Neuronal stem cell (in vitro differentiated cells): ENCODE results near the gene TCF4.

Source experiments
- DNase-seq: peaks from one replicate; pipeline ENCODE4 v3.0.0-alpha.2; 2013; ENCODE audit warnings: low spot score
- H2AFZ ChIP-seq: one replicate; pipeline ENCODE4 v1.6.1; 2013; ENCODE audit warnings: mild to moderate bottlenecking, low read length, inconsistent platforms
- H2AK5ac ChIP-seq: 2 replicates; pipeline ENCODE4 v1.6.1; 2013; ENCODE audit warnings: low read depth, mild to moderate bottlenecking, inconsistent platforms, low read length, moderate library complexity, mixed read lengths
- H2BK120ac ChIP-seq: 2 replicates; pipeline ENCODE4 v1.6.1; 2013; ENCODE audit warnings: low read depth, mild to moderate bottlenecking, inconsistent platforms, low read length, moderate library complexity, mixed read lengths
- H2BK12ac ChIP-seq: one replicate; pipeline ENCODE4 v1.6.1; 2013; ENCODE audit warnings: low read length, inconsistent platforms
- H2BK15ac ChIP-seq: 2 replicates; pipeline ENCODE4 v1.6.1; 2013; ENCODE audit warnings: mild to moderate bottlenecking, low read length, inconsistent platforms, mixed read lengths
- H2BK5ac ChIP-seq: one replicate; pipeline ENCODE4 v1.6.1; 2013; ENCODE audit warnings: inconsistent platforms, mild to moderate bottlenecking, low read length, moderate library complexity
- H3K14ac ChIP-seq: one replicate; pipeline ENCODE4 v1.6.1; 2013; ENCODE audit warnings: low read length, inconsistent platforms
- H3K18ac ChIP-seq: 2 replicates; pipeline ENCODE4 v1.6.1; 2013; ENCODE audit warnings: low read length, inconsistent platforms
- H3K23ac ChIP-seq: 2 replicates; pipeline ENCODE4 v1.6.1; 2013; ENCODE audit warnings: low read depth, mild to moderate bottlenecking, mixed read lengths, low read length, inconsistent platforms; ENCODE audit not compliant: poor library complexity
- H3K27ac ChIP-seq: replicated peaks from 3 replicates; pipeline ENCODE4 v1.5.1; 2013; ENCODE audit warnings: low read length, inconsistent platforms
- H3K27me3 ChIP-seq, 3 experiments: 2 replicates each; pipeline ENCODE4 v1.6.1; 2013; ENCODE audit warnings: low read length in 3 of 3, mild to moderate bottlenecking in 2 of 3, inconsistent platforms in 1 of 3, low read depth in 1 of 3, mixed read lengths in 1 of 3, moderate library complexity in 1 of 3; ENCODE audit not compliant: control insufficient read depth in 3 of 3, insufficient read depth in 3 of 3
- H3K36me3 ChIP-seq, 2 donors: replicated peaks in 1 of 2; 2 replicates each; pipeline ENCODE4 v1.6.1; 2013; ENCODE audit warnings: low read length in 2 of 2; ENCODE audit not compliant: control insufficient read depth in 2 of 2, insufficient read depth in 2 of 2
- H3K4ac ChIP-seq: 2 replicates; pipeline ENCODE4 v1.6.1; 2013; ENCODE audit warnings: inconsistent platforms, mild to moderate bottlenecking, low read length, moderate library complexity
- H3K4me1 ChIP-seq, 2 donors: 1 replicate in 1 of 2; 2 replicates in 1 of 2; pipeline ENCODE4 v1.6.1; 2013; ENCODE audit warnings: low read length in 2 of 2, low read depth in 1 of 2; ENCODE audit not compliant: control insufficient read depth in 2 of 2, insufficient read depth in 1 of 2
- H3K4me2 ChIP-seq: one replicate; pipeline ENCODE4 v1.6.1; 2013; ENCODE audit warnings: mild to moderate bottlenecking, low read length, inconsistent platforms; ENCODE audit not compliant: insufficient read depth, poor library complexity, severe bottlenecking
- H3K4me3 ChIP-seq, 2 donors: 2 replicates each; pipeline ENCODE4 v1.5.1; 2013; ENCODE audit warnings: low read length in 2 of 2, mild to moderate bottlenecking in 2 of 2, inconsistent platforms in 1 of 2, moderate library complexity in 1 of 2
- H3K79me1 ChIP-seq: one replicate; pipeline ENCODE4 v1.6.1; 2013; ENCODE audit warnings: low read depth, mild to moderate bottlenecking, inconsistent platforms, low read length, moderate library complexity
- H3K9ac ChIP-seq: one replicate; pipeline ENCODE4 v1.6.1; 2013; ENCODE audit warnings: mild to moderate bottlenecking, low read depth, low read length, inconsistent platforms; ENCODE audit not compliant: poor library complexity
- H3K9me3 ChIP-seq, 2 donors: replicated peaks in 1 of 2; 2 replicates each; pipeline versions ENCODE3 to v1.6.1; 2013; ENCODE audit warnings: low read length in 2 of 2, mild to moderate bottlenecking in 2 of 2, inconsistent platforms in 1 of 2, low read depth in 1 of 2, mixed read lengths in 1 of 2, moderate library complexity in 1 of 2; ENCODE audit not compliant: control insufficient read depth in 2 of 2, insufficient read depth in 1 of 2
- H4K8ac ChIP-seq: one replicate; pipeline ENCODE4 v1.6.1; 2013; ENCODE audit warnings: low read depth, mild to moderate bottlenecking, inconsistent platforms, low read length, moderate library complexity
- H4K91ac ChIP-seq: one replicate; pipeline ENCODE4 v1.6.1; 2013; ENCODE audit warnings: low read length, low read depth, mild to moderate bottlenecking, inconsistent platforms; ENCODE audit not compliant: poor library complexity
- WGBS, 2 donors: extraction: QIAGEN DNeasy Blood & Tissue Kit; methylation state at CpG; one replicate each; pipeline ENCODE4 v1.1.7; 2013; ENCODE audit warnings: missing lambda C conversion rate in 2 of 2, mixed read lengths in 1 of 2; ENCODE audit not compliant: insufficient read length in 2 of 2, insufficient replicate concordance in 1 of 2; ENCODE audit errors: extremely low coverage in 2 of 2; 5-methylcytosine and 5-hydroxymethylcytosine counted together

The TCF4 gene

DNA sequence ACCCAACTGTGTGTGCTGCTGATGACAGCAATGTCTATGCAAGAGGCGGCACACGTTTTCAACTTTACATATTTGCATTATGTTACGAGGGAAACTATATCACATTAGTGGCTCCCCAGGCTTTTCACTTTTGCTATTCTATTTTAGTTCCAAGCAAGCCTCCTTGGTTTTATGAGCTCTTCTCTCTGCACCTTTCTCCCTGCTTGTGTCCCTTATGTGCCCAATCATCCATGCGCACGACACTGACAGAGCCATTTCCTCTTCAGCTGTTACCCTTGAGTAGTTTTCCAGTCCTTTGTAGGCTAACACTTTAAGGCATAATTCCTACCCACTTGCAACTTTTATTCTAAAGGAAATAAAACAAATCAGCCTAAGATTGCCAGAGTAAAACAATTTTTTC, 154.3 kb downstream of the TCF4 start:
- no peaks in the 10 kb centered on the region for H3K27me3 ChIP-seq
- no peak overlapping the region for H2BK15ac ChIP-seq
- peaks cover 0 to 10% of the 10 kb centered on the region in 2 donors for H3K9me3 ChIP-seq
- H3K4me1 ChIP-seq: peaks cover 7 to 9% of the 10 kb centered on the region in 2 donors
- no CpG with 5 or more reads among the region's 5 CpGs for WGBS, 2 donors
- H3K4ac ChIP-seq: no peak overlapping the region
- no peak overlapping the region for H3K18ac ChIP-seq
- H4K8ac ChIP-seq: no peak overlapping the region
- H3K27ac ChIP-seq: no peak overlapping the region
- no peak overlapping the region for H2AK5ac ChIP-seq
- H3K4me2 ChIP-seq: no peak overlapping the region
- H3K23ac ChIP-seq: no peak overlapping the region
- no peaks in the 10 kb centered on the region for H3K36me3 ChIP-seq
- H3K9ac ChIP-seq: no peak overlapping the region
- H3K4me3 ChIP-seq: no peak overlapping the region
- no peak overlapping the region for H2BK5ac ChIP-seq
- H2AFZ ChIP-seq: no peak overlapping the region
- no peak for DNase-seq
- H3K14ac ChIP-seq: no peak overlapping the region
- H4K91ac ChIP-seq: no peak overlapping the region
- H2BK120ac ChIP-seq: no peak overlapping the region
- H2BK12ac ChIP-seq: no peak overlapping the region
- H3K79me1 ChIP-seq: peaks cover 2% of the 10 kb centered on the region

DNA sequence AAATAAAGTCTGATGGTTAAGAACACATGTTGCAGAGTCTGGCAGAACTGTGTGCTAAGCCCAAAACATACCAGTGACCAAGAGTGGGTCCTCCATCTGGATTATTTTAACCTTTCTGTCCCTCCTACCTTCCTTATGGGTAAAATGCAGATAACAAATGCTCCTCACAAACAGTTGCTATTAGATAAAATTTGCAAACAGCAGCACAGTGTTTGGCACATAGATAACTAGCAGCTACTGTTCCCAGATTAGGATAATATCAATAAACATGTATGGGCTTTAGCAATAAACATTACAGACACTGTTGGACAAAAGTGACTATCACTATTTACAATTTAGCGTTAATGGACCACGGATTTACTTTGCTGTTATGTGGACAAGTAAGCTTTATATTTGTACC, 154.9 kb downstream of the TCF4 start:
- H3K23ac ChIP-seq: no peak overlapping the region
- no peak overlapping the region for H3K18ac ChIP-seq
- peaks cover 0 to 10% of the 10 kb centered on the region in 2 donors for H3K9me3 ChIP-seq
- H2BK15ac ChIP-seq: no peak overlapping the region
- H4K8ac ChIP-seq: no peak overlapping the region
- H2BK120ac ChIP-seq: no peak overlapping the region
- H3K4me3 ChIP-seq: no peak overlapping the region
- no peaks in the 10 kb centered on the region for H3K27me3 ChIP-seq
- no peak overlapping the region for H3K14ac ChIP-seq
- peaks cover 2% of the 10 kb centered on the region for H3K79me1 ChIP-seq
- H3K9ac ChIP-seq: no peak overlapping the region
- no peak overlapping the region for H4K91ac ChIP-seq
- no peak for DNase-seq
- no peak overlapping the region for H2AFZ ChIP-seq
- no peak overlapping the region for H2BK5ac ChIP-seq
- no peak overlapping the region for H3K4ac ChIP-seq
- H3K4me2 ChIP-seq: no peak overlapping the region
- no peak overlapping the region for H2BK12ac ChIP-seq
- H2AK5ac ChIP-seq: no peak overlapping the region
- peaks cover 4 to 7% of the 10 kb centered on the region in 2 donors for H3K4me1 ChIP-seq
- no peak overlapping the region for H3K27ac ChIP-seq
- no CpG with 5 or more reads among the region's 2 CpGs for WGBS, 2 donors
- no peaks in the 10 kb centered on the region for H3K36me3 ChIP-seq

DNA sequence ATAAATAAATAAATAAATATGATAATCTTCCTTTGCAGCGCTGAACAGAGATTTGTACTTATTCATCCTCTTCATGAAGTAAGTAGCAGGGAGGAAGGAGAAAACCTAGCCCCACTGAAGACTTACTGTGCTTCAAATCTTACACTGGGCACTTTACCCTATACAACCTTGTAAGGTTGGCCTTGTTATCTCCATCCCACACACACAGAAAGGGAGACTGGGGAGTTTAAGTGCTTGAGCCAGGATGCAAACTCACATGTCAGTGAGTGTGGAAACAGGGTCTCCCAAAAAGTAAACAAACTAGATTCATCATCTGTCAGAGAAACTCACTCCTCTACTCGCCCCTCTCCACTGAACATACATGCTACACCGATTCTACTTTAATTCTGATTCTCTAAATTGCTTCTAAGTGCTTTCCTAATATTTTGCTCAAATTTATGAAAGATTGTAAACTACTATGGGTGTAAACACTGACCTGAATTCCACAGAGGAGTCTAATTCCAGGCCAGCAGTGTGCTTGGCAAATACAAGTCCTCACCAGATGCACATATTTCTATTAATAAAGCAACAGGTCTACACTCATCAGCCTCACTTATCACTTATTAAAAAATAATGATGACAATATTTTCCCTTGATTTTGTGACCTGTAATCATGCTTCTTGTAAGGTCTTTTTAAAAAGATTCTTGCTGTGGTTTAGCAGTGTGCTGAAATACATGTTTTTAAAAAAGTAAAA, 155.5 kb downstream of the TCF4 start:
- Histone ChIP-seq H2BK5ac (no peak overlapping the region), H3K4me1 (peaks cover 4 to 7% of the 10 kb centered on the region in 2 donors), H3K9ac (no peak overlapping the region), H3K36me3 (no peaks in the 10 kb centered on the region), H2AFZ (no peak overlapping the region), H2AK5ac (no peak overlapping the region), H3K27ac (no peak overlapping the region), H2BK15ac (no peak overlapping the region), H3K14ac (no peak overlapping the region), H3K9me3 (peaks cover 0 to 10% of the 10 kb centered on the region in 2 donors), H3K18ac (no peak overlapping the region), H3K79me1 (peaks cover 2% of the 10 kb centered on the region), H3K23ac (no peak overlapping the region), H4K8ac (no peak overlapping the region), H2BK120ac (no peak overlapping the region), H3K4ac (no peak overlapping the region), H4K91ac (no peak overlapping the region), H3K27me3 (no peaks in the 10 kb centered on the region), H2BK12ac (no peak overlapping the region), H3K4me2 (no peak overlapping the region), H3K4me3 (no peak overlapping the region)
- DNase-seq: no peak
- no CpG with 5 or more reads among the region's 3 CpGs for WGBS, 2 donors

DNA sequence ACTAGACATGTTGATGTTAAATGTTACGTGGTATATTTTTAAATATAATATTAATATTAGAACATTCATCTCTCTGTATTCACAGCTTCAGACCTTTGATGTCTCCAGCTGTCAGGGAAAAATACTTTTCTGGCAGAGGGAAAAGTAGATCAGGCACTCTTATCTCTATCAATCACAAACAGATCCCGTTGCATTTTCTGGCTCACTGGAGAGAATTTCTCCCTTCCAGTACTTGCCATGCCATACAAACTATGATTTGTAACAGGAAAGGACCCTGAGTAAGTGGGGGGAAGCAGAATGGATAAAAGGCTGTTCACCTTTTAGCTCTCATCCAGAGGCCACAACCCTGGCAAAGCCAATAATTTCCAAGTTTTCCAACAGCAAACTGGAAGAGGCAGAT, 158.0 kb downstream of the TCF4 start:
- H2BK5ac ChIP-seq: no peak overlapping the region
- H3K14ac ChIP-seq: no peak overlapping the region
- no peak overlapping the region for H3K9ac ChIP-seq
- no peak overlapping the region for H2BK15ac ChIP-seq
- no peak overlapping the region for H2AFZ ChIP-seq
- H3K9me3 ChIP-seq: peaks cover 0 to 2% of the 10 kb centered on the region in 2 donors
- no peak overlapping the region for H3K4ac ChIP-seq
- no peak overlapping the region for H4K8ac ChIP-seq
- peaks cover 4 to 7% of the 10 kb centered on the region in 2 donors for H3K4me1 ChIP-seq
- no peak overlapping the region for H3K27ac ChIP-seq
- WGBS, 2 donors: no CpG with 5 or more reads among the region's 2 CpGs
- no peaks in the 10 kb centered on the region for H3K27me3 ChIP-seq
- H3K4me2 ChIP-seq: no peak overlapping the region
- H3K79me1 ChIP-seq: no peaks in the 10 kb centered on the region
- H3K18ac ChIP-seq: no peak overlapping the region
- H2BK120ac ChIP-seq: no peak overlapping the region
- DNase-seq: no peak
- H3K36me3 ChIP-seq: no peaks in the 10 kb centered on the region
- no peak overlapping the region for H2AK5ac ChIP-seq
- H4K91ac ChIP-seq: no peak overlapping the region
- H2BK12ac ChIP-seq: no peak overlapping the region
- H3K4me3 ChIP-seq: no peak overlapping the region
- H3K23ac ChIP-seq: no peak overlapping the region
